ENCODE measurements around the gene DPP6.

Gene DPP6

DNA sequence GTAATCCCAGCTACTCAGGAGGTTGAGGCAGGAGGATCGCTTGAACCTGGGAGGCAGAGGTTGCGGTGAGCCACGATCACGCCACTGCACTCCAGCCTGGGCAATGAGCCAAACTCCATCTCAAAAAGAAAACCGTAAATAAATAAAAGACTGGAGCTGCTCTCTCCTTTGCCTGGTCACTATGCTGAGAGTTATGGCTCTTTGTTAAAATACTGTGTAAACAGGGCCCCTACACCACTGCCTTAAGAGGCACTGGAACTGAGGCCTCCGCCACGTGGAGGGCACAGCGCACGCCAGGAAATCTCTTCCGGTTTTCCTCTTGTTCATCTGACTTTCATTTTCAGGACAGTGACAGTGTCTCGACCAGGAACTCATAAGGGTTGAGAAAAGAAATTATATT lies 827.4 kb downstream of the DPP6 start:
- ChIA-PET CTCF (no interaction called here), POLR2A (no interaction called here)
- no peak for DNase-seq (ENCODE audit: extremely low spot score)
- TF ChIP-seq, protein P1, sequence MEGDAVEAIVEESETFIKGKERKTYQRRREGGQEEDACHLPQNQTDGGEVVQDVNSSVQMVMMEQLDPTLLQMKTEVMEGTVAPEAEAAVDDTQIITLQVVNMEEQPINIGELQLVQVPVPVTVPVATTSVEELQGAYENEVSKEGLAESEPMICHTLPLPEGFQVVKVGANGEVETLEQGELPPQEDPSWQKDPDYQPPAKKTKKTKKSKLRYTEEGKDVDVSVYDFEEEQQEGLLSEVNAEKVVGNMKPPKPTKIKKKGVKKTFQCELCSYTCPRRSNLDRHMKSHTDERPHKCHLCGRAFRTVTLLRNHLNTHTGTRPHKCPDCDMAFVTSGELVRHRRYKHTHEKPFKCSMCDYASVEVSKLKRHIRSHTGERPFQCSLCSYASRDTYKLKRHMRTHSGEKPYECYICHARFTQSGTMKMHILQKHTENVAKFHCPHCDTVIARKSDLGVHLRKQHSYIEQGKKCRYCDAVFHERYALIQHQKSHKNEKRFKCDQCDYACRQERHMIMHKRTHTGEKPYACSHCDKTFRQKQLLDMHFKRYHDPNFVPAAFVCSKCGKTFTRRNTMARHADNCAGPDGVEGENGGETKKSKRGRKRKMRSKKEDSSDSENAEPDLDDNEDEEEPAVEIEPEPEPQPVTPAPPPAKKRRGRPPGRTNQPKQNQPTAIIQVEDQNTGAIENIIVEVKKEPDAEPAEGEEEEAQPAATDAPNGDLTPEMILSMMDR (IDR thresholded peaks at IDR 0.05; ENCODE audit: control extremely low read depth, extremely low read depth, low read depth, missing control alignments) = no peak

DNA sequence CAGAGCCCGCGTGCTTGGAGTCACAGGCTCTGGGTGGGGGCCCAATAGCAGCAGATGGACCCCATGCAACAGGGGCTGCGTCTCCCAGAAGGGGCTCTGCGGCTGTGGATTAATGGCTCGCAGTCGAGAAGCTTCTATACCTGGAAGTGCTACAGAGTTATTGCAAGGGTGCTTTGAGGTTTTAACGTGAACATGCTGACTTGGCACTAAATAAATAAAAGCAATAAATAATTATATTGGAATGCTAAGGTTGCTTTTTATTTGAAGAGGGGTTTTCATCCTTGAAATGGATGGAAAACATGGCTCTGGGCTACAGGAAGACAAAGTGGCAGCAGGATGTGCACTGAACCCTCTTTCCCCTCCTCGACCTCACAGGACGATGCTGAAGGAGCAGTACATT lies 828.3 kb downstream of the DPP6 start:
- POLR2A ChIA-PET = no interaction called here

DNA sequence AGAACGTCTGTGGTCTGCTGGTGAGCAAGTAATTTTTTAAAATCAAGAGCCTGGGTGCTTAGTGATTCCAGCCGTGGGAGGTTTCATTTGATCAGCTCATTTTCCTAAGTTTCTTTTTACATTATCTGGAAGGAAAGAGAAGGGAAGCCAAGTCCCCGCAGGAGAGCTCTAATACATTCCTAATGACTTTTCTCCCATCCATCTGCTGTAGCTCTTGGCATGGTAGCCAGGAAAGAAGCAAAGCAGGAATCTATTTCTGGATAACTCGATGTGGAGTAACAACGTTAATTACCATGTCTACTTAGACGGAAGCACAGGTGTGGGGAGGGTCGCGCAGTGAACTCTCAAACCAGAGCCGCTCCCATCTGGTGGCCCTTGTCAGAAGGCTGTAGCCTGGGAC lies 828.8 kb downstream of the DPP6 start:
- ChIA-PET POLR2A (no interaction called here), CTCF (no interaction called here)
- DNase-seq (ENCODE audit: extremely low spot score) = no peak
- TF ChIP-seq, protein P1 (IDR thresholded peaks at IDR 0.05; ENCODE audit: control extremely low read depth, extremely low read depth, low read depth, missing control alignments) = no peak

More for the DNA sequence above, 828.3 kb downstream of the DPP6 start:
- CTCF ChIA-PET = no interaction called here
- TF ChIP-seq, protein P1 (IDR thresholded peaks at IDR 0.05; ENCODE audit: control extremely low read depth, extremely low read depth, low read depth, missing control alignments) = no peak
- no peak for DNase-seq (ENCODE audit: extremely low spot score)

DNA sequence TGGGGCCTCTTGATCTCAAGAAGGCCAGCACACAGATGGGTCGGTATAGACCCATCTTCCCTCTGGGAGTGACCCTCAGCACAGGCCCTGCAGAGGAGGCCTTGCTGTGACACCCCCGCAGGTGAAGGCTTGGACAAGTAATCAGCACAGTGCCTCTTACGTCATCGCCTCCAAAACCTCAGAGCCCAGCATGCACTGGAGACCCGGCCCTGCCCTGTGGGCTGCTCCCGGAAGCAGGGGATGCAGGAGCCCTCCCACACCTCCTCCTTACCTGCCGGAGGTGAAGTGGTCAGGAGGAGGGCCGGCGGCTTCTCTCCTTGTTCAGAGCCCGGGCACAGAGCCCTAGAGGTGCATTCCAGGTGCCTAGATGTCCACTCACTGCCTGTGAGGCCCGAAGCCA lies 829.3 kb downstream of the DPP6 start:
- POLR2A ChIA-PET = no interaction called here
- TF ChIP-seq, protein P1 (IDR thresholded peaks at IDR 0.05; ENCODE audit: control extremely low read depth, extremely low read depth, low read depth, missing control alignments) = no peak
- no peak for DNase-seq (ENCODE audit: extremely low spot score)
- CTCF ChIA-PET = no interaction called here

DNA sequence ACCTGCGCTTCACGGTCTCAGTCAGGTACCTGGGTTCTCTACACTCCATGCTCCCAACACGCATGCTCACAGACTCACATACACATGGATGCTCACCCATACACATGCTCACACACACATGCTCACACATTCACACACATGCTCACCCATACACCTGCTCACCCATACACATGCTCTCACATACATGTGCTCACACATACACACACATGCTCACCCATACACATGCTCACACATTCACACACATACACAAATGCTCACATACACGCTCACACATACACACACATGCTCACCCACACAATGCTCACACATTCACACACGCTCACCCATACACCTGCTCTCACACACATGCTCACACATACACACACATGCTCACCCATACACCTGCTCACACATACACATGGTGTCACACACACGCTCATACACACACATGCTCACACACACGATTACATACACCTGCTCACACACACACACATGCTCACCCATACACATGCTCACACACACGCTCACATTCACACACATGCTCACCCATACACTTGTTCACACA lies 830.8 kb downstream of the DPP6 start:
- TF ChIP-seq, protein P1 (IDR thresholded peaks at IDR 0.05; ENCODE audit: control extremely low read depth, extremely low read depth, low read depth, missing control alignments) = no peak
- CTCF ChIA-PET = no interaction called here
- DNase-seq (ENCODE audit: extremely low spot score) = no peak
- POLR2A ChIA-PET = no interaction called here

DNA sequence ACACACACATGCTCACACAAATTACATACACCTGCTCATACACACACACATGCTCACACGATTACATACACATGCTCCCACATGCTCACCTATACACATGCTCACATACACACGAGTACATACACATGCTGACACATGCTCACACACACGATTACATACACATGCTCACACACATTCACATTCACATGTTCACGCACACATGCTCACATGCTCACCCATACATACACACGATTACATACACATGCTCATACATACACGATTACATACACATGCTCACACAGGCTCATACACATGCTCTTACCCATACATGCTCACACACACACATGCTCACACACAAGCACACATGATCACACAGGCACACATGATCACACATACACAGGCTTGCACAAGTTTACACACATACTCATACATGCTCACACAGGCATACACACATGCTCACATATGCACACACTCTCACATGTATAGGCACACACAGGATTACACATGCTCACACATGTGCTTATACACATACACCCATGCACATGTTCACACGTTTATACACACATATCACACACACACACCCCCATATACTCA lies 832.2 kb downstream of the DPP6 start:
- DNase-seq (ENCODE audit: extremely low spot score) = no peak
- POLR2A ChIA-PET = no interaction called here
- CTCF ChIA-PET = no interaction called here
- TF ChIP-seq, protein P1 (IDR thresholded peaks at IDR 0.05; ENCODE audit: control extremely low read depth, extremely low read depth, low read depth, missing control alignments) = no peak

Data from GM10248 (cell line).